Activated CD4-positive, alpha-beta T cell treated with anti-CD3 and anti-CD28 coated beads, Interleukin-10, Interleukin-2, amounts not matched to agents 100 ng/mL and 50 ng/mL, durations not matched to agents 16 hours and 8 hours (primary cell): ENCODE measurements around the gene DNALI1.
"Not testable (repeated sequence)": the region's sequence is repeated elsewhere in the genome, so short reads cannot be mapped to it uniquely, and the experiment has no call there.

ENCODE experiments used
- DNase-seq: peaks from one replicate; pipeline ENCODE4 v3.0.0-alpha.2; 2020

The DNALI1 gene

DNA sequence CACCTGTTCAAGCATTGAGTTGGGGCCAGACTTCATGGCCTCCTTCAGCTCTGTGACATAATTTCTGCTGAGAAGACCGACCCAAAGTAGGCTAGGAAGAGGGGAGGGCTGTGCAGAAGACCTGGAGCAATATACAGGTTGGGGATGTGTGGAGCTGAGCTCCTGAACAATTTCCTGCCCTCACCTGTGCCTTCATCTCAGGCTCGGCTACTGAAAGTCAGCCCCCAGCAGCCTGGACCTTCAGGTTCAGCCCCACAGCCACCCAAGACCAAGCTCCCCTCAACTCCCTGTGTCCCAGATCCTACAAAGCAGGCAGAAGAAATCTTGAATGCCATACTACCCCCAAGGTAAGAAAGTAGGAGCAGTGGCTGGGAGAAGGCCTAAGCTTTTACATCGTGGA is 662 bp downstream of the DNALI1 start:
- DNase-seq = no peak

GRCh38 chr1:37558411-37558810 is 1.7 kb downstream of the DNALI1 start:
- DNase-seq = no peak

DNA sequence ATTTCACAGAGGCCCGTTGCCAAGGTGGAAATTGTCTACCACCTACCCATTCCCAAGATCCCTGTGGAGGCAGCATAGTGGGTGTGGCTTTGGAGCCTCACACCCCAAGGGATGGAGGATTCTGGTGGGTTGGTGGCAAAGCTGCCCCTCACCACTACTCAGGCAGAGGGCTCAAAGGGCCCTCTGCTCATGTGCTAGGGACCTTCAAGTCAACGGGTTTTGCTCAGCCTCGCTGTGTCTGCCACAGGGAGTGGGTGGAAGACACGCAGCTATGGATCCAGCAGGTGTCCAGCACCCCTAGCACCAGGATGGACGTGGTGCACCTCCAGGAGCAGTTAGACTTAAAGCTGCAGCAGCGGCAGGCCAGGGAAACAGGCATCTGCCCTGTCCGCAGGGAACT is 2.3 kb downstream of the DNALI1 start:
- DNase-seq = no peak

DNA sequence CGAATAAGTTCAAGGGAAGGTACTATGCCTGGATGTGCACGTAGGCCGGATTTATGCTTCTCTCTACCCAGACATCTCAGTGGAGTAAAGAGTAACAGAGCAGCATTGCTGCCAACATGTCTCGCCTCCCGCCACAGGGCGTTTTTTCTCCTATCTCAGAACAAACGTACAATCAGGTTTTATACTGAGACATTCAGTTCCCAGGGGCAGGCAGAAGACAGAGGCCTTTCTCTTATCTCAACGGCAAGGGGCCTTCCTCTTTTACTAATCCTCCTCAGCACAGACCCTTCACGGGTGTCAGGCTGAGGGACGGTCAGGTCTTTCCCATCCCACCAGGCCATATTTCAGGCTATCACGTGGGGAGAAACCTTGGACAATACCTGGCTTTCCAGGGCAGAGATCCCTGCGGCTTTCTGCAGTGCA is 3.2 kb downstream of the DNALI1 start:
- not testable (repeated sequence) for DNase-seq

- DNase-seq = no peak
Observed at GRCh38 chr1:37560401-37561132, 3.8 kb downstream of the DNALI1 start.

GRCh38 chr1:37561133-37562132 is 4.7 kb downstream of the DNALI1 start:
- DNase-seq = peak; percentile 55

GRCh38 chr1:37562984-37563383 is 6.2 kb downstream of the DNALI1 start:
- no peak for DNase-seq

GRCh38 chr1:37564892-37565291 is 8.2 kb downstream of the DNALI1 start:
- DNase-seq = no peak

DNA sequence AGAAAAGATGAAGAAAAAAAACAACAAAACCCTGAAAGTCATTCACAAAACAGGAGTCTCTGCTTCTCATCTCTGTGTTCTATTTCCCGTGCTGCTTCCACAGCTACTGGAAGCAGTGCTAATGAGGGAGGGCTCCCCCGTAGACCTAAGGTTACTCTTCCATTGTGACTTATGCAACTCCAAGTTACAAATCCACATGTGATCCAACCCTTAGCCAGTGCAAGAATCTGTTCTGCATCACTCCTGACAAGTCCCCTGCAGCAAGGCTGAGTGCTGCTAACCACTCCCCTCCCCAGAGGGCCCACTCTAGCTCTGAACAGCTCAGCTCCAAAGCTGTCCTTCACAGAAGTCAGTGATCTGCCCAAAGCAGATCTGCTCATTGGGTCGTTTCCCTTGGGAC is 10.3 kb downstream of the DNALI1 start:
- DNase-seq = no peak

DNA sequence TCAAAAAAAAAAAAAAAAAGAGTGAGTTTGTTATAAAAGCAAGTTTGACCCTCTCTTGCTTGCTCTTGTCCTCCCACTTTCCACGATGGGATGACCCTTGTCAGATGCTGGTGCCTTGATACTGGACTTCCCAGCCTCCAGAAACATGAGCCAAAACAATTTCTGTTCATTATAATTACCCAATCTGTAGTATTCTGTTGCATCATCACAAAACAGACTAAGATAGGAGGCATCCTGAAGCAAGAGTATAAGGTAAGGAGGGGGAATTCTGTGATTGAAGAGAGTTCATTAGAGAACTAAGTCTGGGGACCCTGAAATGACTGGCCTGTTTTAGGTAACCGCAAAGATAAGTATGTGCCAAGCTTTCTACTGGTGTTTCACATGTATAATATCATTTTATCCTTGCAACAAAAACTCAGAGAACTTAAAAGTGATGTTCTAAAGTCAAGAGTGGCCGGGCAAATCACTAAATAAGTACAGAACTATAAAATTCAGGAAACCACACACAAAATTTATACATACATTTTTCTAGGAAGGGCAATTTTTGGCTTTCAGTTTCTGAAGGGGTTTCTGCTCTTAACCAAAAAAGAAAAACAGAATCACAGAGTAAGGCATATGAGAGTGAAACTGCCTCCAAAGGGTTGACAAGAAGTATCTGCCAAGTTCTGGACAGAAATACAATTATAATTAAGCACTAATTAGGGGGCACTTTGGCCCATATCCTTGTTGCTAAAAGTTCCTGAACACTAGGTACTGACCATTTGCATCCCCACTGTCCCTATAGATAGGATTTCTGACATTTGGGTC is 14.0 kb downstream of the DNALI1 start:
- peak; percentile 55 for DNase-seq

DNA sequence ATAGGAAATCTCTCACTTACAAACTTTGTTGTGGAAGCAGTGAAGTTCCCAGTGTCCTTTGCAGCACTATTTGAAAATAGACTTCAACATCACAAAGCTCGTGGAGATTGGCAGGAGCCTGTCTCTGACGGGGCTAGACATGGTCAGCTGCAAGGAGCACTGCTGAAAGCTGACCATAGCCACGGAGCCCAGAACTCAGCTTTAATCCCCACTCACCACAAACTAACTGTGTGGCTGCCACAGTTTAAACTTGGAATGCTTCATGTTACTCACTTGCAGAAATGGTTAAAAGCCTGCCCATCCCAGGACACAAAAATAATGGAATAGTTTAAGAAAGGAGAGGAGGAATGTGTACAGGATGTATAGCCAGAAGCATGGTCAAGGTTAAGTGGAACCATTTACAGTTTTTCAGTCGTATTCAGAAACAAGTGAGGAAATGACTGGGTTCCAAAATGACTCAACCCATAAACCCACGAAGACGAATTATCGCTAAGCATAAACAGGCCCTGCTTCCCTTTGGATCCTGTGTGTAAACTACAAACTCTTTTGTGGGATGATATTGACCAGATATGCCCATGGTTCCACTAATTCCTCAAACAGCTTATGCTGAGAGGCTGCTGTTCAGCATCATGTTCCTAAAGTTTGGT is 18.2 kb downstream of the DNALI1 start:
- peak; percentile 83 for DNase-seq

DNA sequence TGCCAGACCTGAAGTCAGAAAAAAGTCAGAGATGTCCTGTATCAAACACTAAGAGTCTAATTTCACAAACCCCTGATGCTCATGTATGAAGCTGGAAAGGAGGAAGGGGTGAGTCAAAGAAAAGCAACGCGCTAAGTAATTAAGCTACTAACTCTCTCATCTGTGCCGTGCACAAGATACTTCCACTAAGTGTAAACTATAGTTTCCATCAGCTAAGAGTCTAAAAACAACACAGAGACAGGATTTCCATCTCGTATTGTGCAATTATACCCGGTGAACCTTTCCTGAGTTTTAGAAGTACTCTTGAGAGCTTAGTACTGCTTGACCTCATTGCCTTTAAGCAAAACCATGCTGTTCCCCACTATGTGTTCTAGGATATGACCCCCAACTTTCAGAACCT is 19.0 kb downstream of the DNALI1 start:
- peak; percentile 57 for DNase-seq

GRCh38 chr1:37584544-37584943 is 27.8 kb downstream of the DNALI1 start:
- DNase-seq = not testable (repeated sequence)

DNA sequence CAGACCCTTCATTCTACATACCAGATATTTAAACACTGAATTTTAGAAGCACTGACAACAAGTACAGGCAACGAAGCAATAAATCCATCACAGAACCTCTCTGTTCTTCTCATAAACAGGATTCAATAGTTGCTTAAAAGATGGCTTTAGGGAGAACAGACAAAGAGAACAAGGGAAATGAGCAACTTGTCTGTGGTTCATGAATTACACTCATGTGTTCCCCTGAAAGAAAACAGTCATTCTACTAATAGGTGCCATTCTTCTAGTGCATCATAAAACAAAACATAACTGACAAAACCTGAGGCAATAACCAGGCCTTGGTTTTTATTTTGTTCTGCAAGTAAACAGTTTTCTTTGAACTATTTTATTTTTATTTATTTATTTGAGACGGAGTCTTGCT is 32.2 kb downstream of the DNALI1 start:
- peak; percentile 23 for DNase-seq

DNA sequence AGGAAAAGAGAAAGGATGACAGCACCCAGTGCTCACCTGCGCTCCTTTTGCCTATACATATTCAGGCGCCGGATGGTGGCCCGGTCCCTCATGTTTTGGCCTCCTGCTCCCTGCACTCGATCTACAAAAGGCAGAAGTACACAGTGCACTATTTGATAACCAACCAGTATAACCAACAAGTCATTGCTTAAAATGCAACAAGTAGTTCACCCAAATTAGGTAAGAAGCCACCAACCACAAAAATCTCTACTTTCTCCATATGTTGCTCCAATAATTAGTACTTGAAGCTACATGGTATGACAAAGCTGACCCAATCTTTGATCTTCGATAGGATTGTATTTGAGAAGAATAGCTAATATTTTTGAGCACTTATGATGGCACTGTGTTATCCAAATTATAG is 37.0 kb downstream of the DNALI1 start:
- DNase-seq = no peak

DNA sequence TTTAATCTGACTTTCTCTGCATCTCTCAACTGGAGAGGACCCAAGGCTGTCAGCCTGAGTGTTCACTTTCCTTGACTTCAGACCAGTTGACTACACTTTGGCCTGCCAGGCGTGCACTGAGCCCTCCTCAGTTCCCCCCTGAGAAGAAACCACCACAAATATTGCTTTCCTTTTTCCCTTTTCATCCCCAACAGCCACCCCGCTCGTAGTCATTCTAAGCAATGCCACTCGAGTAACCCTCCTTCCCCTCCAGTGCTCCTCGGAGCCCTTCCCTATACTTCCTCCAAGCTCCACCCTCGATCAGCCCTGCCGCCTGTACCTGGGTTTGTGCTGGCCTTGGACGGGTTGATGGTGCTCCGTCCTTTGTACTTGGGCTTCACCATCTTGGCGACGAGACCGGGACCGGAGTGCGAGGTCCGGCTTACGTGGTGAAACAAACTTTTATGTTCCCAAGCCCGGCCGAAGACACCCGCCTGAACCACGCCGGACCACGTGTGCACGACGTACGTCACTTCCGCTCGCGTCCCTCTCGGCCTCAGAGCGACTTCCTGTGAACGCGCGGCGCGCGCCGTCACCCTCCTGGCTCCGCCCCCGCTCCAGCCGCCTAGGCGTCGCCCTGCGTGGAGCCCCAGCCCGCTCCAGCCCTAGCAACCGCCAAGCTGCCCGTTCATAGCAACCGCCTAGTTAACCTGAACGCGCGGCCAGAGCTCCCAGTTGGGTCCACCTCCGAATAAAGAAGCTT is 38.9 kb downstream of the DNALI1 start, which contains the start of gene GNL2:
TSS of gene GNL2 (minus strand) at position 498 of the 742 bp plus-strand sequence. CDS start at position 383, 115 bp downstream.
- peak; percentile 98 for DNase-seq

GRCh38 chr1:37596182-37596667 is 39.5 kb downstream of the DNALI1 start:
- no peak for DNase-seq

DNA sequence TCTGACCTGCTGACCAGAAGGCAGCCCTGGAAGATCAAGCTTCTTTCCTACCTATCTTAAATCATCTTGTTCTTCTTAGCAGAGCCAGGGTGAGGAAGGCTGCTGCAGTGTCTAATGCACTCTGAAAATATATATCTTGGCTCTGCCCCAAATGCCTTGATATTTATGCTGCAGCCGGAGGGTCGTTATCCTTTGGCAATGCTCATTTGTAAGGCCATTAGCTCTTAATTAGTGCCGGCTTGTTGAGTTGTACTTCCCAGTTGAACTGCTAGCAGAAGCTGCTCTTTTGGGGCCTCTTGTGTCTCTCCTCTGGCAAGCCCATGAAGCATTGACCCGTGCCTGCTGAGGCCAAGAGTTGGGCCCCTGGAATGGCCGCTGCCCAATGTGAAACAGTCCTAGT is 43.2 kb downstream of the DNALI1 start:
- no peak for DNase-seq

DNA sequence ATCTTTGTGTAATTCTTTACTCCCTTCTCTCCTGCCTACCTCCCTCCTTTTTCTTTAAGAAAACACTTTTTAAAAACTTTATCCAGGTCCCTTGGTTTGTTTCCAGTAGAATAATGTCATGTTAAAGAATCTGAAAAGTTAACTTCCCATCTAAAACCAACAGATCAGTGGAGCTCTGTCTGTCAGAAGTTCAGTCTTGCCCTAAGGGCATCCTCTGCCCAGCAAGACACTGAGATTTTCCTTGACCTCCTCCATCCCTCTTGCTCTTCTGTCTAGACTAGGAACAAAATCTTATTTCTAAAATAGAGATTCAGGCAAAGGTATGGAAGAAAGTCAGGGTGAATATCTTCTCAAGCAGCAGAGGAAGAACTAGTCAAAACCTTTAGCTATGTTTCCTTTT is 44.7 kb downstream of the DNALI1 start:
- no peak for DNase-seq

DNA sequence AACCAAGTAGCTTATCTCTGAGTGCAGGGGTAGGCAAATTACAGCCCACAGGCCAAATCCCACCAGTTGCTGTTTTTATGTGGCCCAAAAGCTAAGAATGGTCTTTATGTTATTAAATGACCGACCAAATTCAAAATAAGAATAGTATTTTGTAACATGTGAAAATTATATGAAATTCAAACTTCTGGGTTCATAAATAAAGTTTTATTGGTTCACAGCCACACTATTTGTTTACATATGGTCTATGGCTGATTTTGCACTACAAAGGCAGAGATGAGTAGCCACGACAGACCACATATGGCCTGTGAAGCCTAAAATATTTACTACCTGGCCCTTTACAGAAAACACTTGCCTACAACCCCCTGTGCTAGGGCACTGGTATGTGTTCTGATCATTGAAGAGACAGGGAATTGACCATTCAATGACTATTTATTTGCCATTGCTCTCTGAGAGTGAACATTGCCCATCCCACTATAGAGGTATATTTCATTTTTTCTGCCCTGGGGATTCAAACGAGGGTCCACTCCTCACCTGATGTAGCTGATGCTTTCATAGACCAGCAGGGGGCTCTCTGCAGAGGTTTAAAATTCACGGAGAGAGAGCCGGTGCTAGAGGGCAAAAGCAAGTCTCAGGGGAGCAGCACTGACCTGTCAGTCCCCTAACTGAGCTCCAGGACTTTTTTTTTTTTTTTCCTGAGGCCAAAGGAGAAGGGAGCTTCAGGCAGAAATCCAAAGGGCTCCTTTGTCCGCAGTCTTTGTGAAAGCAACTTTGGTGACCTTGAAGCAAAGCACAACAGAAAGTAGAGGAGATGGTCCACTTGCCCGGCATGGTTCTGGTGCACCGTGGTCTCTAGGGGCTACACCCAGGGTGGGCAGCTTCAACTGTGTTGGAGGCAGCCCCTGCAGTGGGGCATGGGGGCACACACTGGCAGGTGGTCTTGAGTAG is 46.3 kb downstream of the DNALI1 start:
- DNase-seq = peak; percentile 48
